Activated CD8-positive, alpha-beta T cell treated with anti-CD3 and anti-CD28 coated beads for 36 hours (primary cell): Measurements from ENCODE around the gene POTEJ. TPM values are rescaled to one million over a fixed set of nuclear protein-coding genes. Genes with fewer than 3 reads are reported as not detected.
"Not testable (repeated sequence)": the region's sequence is repeated elsewhere in the genome, so short reads cannot be mapped to it uniquely, and the experiment has no call there.

Experiments
- ATAC-seq: fragments of 200-7000 bp; cut with Tn5 transposase; one replicate; pipeline ENCODE4 v1.10.0; 2021; ENCODE audit warnings: mild to moderate bottlenecking, moderate library complexity
- CTCF ChIA-PET: fragments of 350-600 bp; sonication (Branson Sonifier 250); formaldehyde crosslinking; loops from one replicate; lab custom pipeline; 2021; ENCODE audit warnings: antibody characterized with exemption; lab: Charles Lee
- POLR2A ChIA-PET: fragments of 350-600 bp; sonication (Branson Sonifier 250); formaldehyde crosslinking; loops from one replicate; lab custom pipeline; 2021; ENCODE audit warnings: antibody characterized with exemption; lab: Charles Lee
- DNase-seq: peaks from one replicate; pipeline ENCODE4 v3.0.0-alpha.2; 2020
- H3K27ac Mint-ChIP-seq: one replicate; pipeline ENCODE4 v1.8.0; 2021; ENCODE audit warnings: mild to moderate bottlenecking, mixed read lengths
- H3K27me3 Mint-ChIP-seq: one replicate; pipeline ENCODE4 v1.8.0; 2021; ENCODE audit warnings: mixed read lengths
- H3K36me3 Mint-ChIP-seq: one replicate; pipeline ENCODE4 v1.8.0; 2021; ENCODE audit warnings: low read depth, mixed read lengths
- H3K4me1 Mint-ChIP-seq: one replicate; pipeline ENCODE4 v1.8.0; 2021; ENCODE audit warnings: low read depth, mixed read lengths
- H3K4me3 Mint-ChIP-seq: one replicate; pipeline ENCODE4 v1.8.0; 2021; ENCODE audit warnings: mild to moderate bottlenecking, moderate library complexity, mixed read lengths
- H3K9me3 Mint-ChIP-seq: one replicate; pipeline ENCODE4 v1.8.0; 2021; ENCODE audit warnings: mixed read lengths
- intact Hi-C: fragments of 100-400 bp; cut with micrococcal nuclease; formaldehyde crosslinking; loops from one replicate; pipeline ENCODE4 v1.10.0; 2022
- total RNA-seq, 2 experiments: library from RNA; stranded (reverse); gene quantifications; one replicate each; pipeline ENCODE4 v1.2.3, GENCODE V29; 2021

Gene POTEJ
- total RNA-seq, 2 experiments from 2014 or later, result not detected

- H3K4me1 Mint-ChIP-seq, CTCF ChIA-PET, DNase-seq, H3K36me3 Mint-ChIP-seq, POLR2A ChIA-PET, intact Hi-C loops, H3K27ac Mint-ChIP-seq, H3K4me3 Mint-ChIP-seq, ATAC-seq, H3K9me3 Mint-ChIP-seq, H3K27me3 Mint-ChIP-seq: not testable (repeated sequence)
Observed at GRCh38 chr2:130590170-130590841, 20.9 kb upstream of the POTEJ start.

GRCh38 chr2:130590842-130591359, 20.3 kb upstream of the POTEJ start:
- H3K27ac Mint-ChIP-seq, H3K4me1 Mint-ChIP-seq, ATAC-seq, CTCF ChIA-PET, H3K4me3 Mint-ChIP-seq, DNase-seq, H3K36me3 Mint-ChIP-seq, intact Hi-C loops, H3K9me3 Mint-ChIP-seq, H3K27me3 Mint-ChIP-seq, POLR2A ChIA-PET: not testable (repeated sequence)

GRCh38 chr2:130592791-130593414, 18.3 kb upstream of the POTEJ start:
- ATAC-seq, intact Hi-C loops, CTCF ChIA-PET, H3K9me3 Mint-ChIP-seq, H3K27ac Mint-ChIP-seq, POLR2A ChIA-PET, H3K4me1 Mint-ChIP-seq, H3K4me3 Mint-ChIP-seq, H3K36me3 Mint-ChIP-seq, H3K27me3 Mint-ChIP-seq, DNase-seq: not testable (repeated sequence)

- intact Hi-C loops, H3K36me3 Mint-ChIP-seq, H3K27ac Mint-ChIP-seq, POLR2A ChIA-PET, H3K27me3 Mint-ChIP-seq, H3K9me3 Mint-ChIP-seq, ATAC-seq, H3K4me1 Mint-ChIP-seq, H3K4me3 Mint-ChIP-seq, DNase-seq, CTCF ChIA-PET: not testable (repeated sequence)
Observed at GRCh38 chr2:130594011-130594410, 17.2 kb upstream of the POTEJ start.

GRCh38 chr2:130596757-130597156, 14.5 kb upstream of the POTEJ start:
- H3K9me3 Mint-ChIP-seq, H3K36me3 Mint-ChIP-seq, H3K27me3 Mint-ChIP-seq, CTCF ChIA-PET, intact Hi-C loops, ATAC-seq, H3K4me1 Mint-ChIP-seq, H3K27ac Mint-ChIP-seq, DNase-seq, POLR2A ChIA-PET, H3K4me3 Mint-ChIP-seq: not testable (repeated sequence)

GRCh38 chr2:130597994-130598393, 13.2 kb upstream of the POTEJ start:
- H3K9me3 Mint-ChIP-seq, intact Hi-C loops, H3K4me3 Mint-ChIP-seq, POLR2A ChIA-PET, H3K36me3 Mint-ChIP-seq, DNase-seq, H3K27me3 Mint-ChIP-seq, ATAC-seq, H3K4me1 Mint-ChIP-seq, CTCF ChIA-PET, H3K27ac Mint-ChIP-seq: not testable (repeated sequence)

- H3K27ac Mint-ChIP-seq, H3K4me3 Mint-ChIP-seq, intact Hi-C loops, H3K4me1 Mint-ChIP-seq, H3K27me3 Mint-ChIP-seq, CTCF ChIA-PET, ATAC-seq, H3K9me3 Mint-ChIP-seq, H3K36me3 Mint-ChIP-seq, DNase-seq, POLR2A ChIA-PET: not testable (repeated sequence)
Observed at GRCh38 chr2:130598463-130598862, 12.8 kb upstream of the POTEJ start.

- H3K27ac Mint-ChIP-seq, H3K27me3 Mint-ChIP-seq, POLR2A ChIA-PET, H3K36me3 Mint-ChIP-seq, H3K4me3 Mint-ChIP-seq, H3K9me3 Mint-ChIP-seq, DNase-seq, H3K4me1 Mint-ChIP-seq, CTCF ChIA-PET, intact Hi-C loops, ATAC-seq: not testable (repeated sequence)
Observed at GRCh38 chr2:130599393-130599792, 11.8 kb upstream of the POTEJ start, which contains the start of gene CFC1. Gene CFC1, minus strand, starts transcription at chr2:130599575. Its CDS starts 288 bp downstream, at chr2:130599287.

- H3K4me1 Mint-ChIP-seq, H3K27me3 Mint-ChIP-seq, DNase-seq, H3K36me3 Mint-ChIP-seq, H3K4me3 Mint-ChIP-seq, H3K9me3 Mint-ChIP-seq, H3K27ac Mint-ChIP-seq, ATAC-seq, intact Hi-C loops, CTCF ChIA-PET, POLR2A ChIA-PET: not testable (repeated sequence)
Observed at GRCh38 chr2:130599926-130600325, 11.3 kb upstream of the POTEJ start.

- DNase-seq, H3K9me3 Mint-ChIP-seq, ATAC-seq, POLR2A ChIA-PET, intact Hi-C loops, H3K27me3 Mint-ChIP-seq, H3K4me1 Mint-ChIP-seq, H3K4me3 Mint-ChIP-seq, H3K27ac Mint-ChIP-seq, H3K36me3 Mint-ChIP-seq, CTCF ChIA-PET: not testable (repeated sequence)
Observed at GRCh38 chr2:130601648-130602302, 9.5 kb upstream of the POTEJ start.

GRCh38 chr2:130608276-130609001, 2.8 kb upstream of the POTEJ start:
- not testable (repeated sequence) for ATAC-seq

More at GRCh38 chr2:130608276-130609001, 2.8 kb upstream of the POTEJ start:
- H3K27ac Mint-ChIP-seq, H3K9me3 Mint-ChIP-seq, DNase-seq, H3K27me3 Mint-ChIP-seq, intact Hi-C loops, H3K4me1 Mint-ChIP-seq, POLR2A ChIA-PET, H3K36me3 Mint-ChIP-seq, CTCF ChIA-PET, H3K4me3 Mint-ChIP-seq: not testable (repeated sequence)
